Measurements from ENCODE around the gene MRPL43. TPM values are rescaled to one million over a fixed set of nuclear protein-coding genes. Genes with fewer than 3 reads are reported as not detected.
A peak's percentile ranks its signal among the peaks of the same experiment; 100 is the strongest.

Gene MRPL43
- total RNA-seq, 6 experiments from 2014 or later, result 101 to 120 (median 115) TPM

- Mint-ChIP-seq H3K27ac (peak overlapping the region; percentile 99), H3K9me3 (no peaks in the 10 kb centered on the region), H3K4me3 (peak overlapping the region; percentile 97), H3K4me1 (ENCODE audit: low read depth) (peaks cover 29% of the 10 kb centered on the region), H3K27me3 (ENCODE audit: insufficient read depth) (peaks cover 7% of the 10 kb centered on the region), H3K36me3 (ENCODE audit: low read depth) (peaks cover 27% of the 10 kb centered on the region)
- TF ChIP-seq, protein P1, sequence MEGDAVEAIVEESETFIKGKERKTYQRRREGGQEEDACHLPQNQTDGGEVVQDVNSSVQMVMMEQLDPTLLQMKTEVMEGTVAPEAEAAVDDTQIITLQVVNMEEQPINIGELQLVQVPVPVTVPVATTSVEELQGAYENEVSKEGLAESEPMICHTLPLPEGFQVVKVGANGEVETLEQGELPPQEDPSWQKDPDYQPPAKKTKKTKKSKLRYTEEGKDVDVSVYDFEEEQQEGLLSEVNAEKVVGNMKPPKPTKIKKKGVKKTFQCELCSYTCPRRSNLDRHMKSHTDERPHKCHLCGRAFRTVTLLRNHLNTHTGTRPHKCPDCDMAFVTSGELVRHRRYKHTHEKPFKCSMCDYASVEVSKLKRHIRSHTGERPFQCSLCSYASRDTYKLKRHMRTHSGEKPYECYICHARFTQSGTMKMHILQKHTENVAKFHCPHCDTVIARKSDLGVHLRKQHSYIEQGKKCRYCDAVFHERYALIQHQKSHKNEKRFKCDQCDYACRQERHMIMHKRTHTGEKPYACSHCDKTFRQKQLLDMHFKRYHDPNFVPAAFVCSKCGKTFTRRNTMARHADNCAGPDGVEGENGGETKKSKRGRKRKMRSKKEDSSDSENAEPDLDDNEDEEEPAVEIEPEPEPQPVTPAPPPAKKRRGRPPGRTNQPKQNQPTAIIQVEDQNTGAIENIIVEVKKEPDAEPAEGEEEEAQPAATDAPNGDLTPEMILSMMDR (IDR thresholded peaks at IDR 0.05), result no peak
- DNase-seq, result no peak
These were observed 46.0 kb upstream of the MRPL43 start for GRCh38 chr10:101033276-101033675.

- TF ChIP-seq, protein P1 (IDR thresholded peaks at IDR 0.05), result no peak
- Mint-ChIP-seq H3K4me1 (ENCODE audit: low read depth) (peaks cover 29% of the 10 kb centered on the region), H3K27ac (peak overlapping the region; percentile 99), H3K27me3 (ENCODE audit: insufficient read depth) (peaks cover 10% of the 10 kb centered on the region), H3K36me3 (ENCODE audit: low read depth) (peaks cover 22% of the 10 kb centered on the region), H3K9me3 (no peaks in the 10 kb centered on the region), H3K4me3 (peak overlapping the region; percentile 97)
- peak; percentile 86 for DNase-seq
These were observed 45.4 kb upstream of the MRPL43 start for GRCh38 chr10:101032637-101033224.

- peak overlapping the region; percentile 99 for H3K27ac Mint-ChIP-seq
- H3K9me3 Mint-ChIP-seq, result no peaks in the 10 kb centered on the region
- peaks cover 16% of the 10 kb centered on the region; the same call in 1 of the 2 replicates for H3K36me3 Mint-ChIP-seq (ENCODE audit: low read depth)
- H3K4me3 Mint-ChIP-seq, result peak overlapping the region; percentile 97
- TF ChIP-seq, protein P1 (IDR thresholded peaks at IDR 0.05), result no peak
- DNase-seq, result peak; percentile 70
- peaks cover 10% of the 10 kb centered on the region for H3K27me3 Mint-ChIP-seq (ENCODE audit: insufficient read depth)
- H3K4me1 Mint-ChIP-seq (ENCODE audit: low read depth), result peaks cover 34% of the 10 kb centered on the region
These were observed 44.7 kb upstream of the MRPL43 start for GRCh38 chr10:101031796-101032636.

- DNase-seq, result peak; percentile 94
- Mint-ChIP-seq H3K9me3 (no peaks in the 10 kb centered on the region), H3K36me3 (ENCODE audit: low read depth) (peaks cover 13% of the 10 kb centered on the region; the same call in 1 of the 2 replicates), H3K4me3 (peak within 1 kb of the TSS; percentile 97), H3K4me1 (ENCODE audit: low read depth) (peaks cover 34% of the 10 kb centered on the region), H3K27ac (peak within 1 kb of the TSS; percentile 99), H3K27me3 (ENCODE audit: insufficient read depth) (peaks cover 10% of the 10 kb centered on the region)
- TF ChIP-seq, protein P1 (IDR thresholded peaks at IDR 0.05), result no peak
These were observed 44.0 kb upstream of the MRPL43 start, which contains the start of the genes PDZD7 and SFXN3 for GRCh38 chr10:101031128-101031795. Gene PDZD7, minus strand, starts transcription at chr10:101031129. Its CDS starts 910 bp downstream, at chr10:101030219. Gene SFXN3, plus strand, starts transcription at chr10:101031234. Its CDS starts 3,461 bp downstream, at chr10:101034695.

GRCh38 chr10:101030496-101031127 is 43.3 kb upstream of the MRPL43 start:
- Mint-ChIP-seq H3K4me3 (peak overlapping the region; percentile 97), H3K36me3 (ENCODE audit: low read depth) (peaks cover 7% of the 10 kb centered on the region; the same call in 1 of the 2 replicates)

More at GRCh38 chr10:101030496-101031127, 43.3 kb upstream of the MRPL43 start:
- peak overlapping the region; percentile 99; the same call in 1 of the 2 replicates for H3K27ac Mint-ChIP-seq
- H3K27me3 Mint-ChIP-seq (ENCODE audit: insufficient read depth), result peaks cover 10% of the 10 kb centered on the region
- no peaks in the 10 kb centered on the region for H3K9me3 Mint-ChIP-seq
- DNase-seq, result no peak
- peaks cover 34% of the 10 kb centered on the region for H3K4me1 Mint-ChIP-seq (ENCODE audit: low read depth)
- TF ChIP-seq, protein P1 (IDR thresholded peaks at IDR 0.05), result no peak

All from HFFc6 (cell line).